Epithelial cell of esophagus (primary cell): ENCODE measurements around the gene TRMT112.
"Not testable (repeated sequence)": the region's sequence is repeated elsewhere in the genome, so short reads cannot be mapped to it uniquely, and the experiment has no call there.

Experiments used
- DNase-seq: peaks from one replicate; pipeline ENCODE4 v3.0.0; 2010; ENCODE audit warnings: low read depth
- H3K4me3 ChIP-seq: 2 replicates; pipeline ENCODE4 v1.5.1; 2011; ENCODE audit warnings: mild to moderate bottlenecking, low read length, control low read depth
- CTCF ChIP-seq: IDR thresholded peaks from 2 replicates; pipeline ENCODE4 v1.5.1; 2011; ENCODE audit warnings: low read depth, mild to moderate bottlenecking, low read length, control low read depth, inconsistent platforms; ENCODE audit not compliant: insufficient read depth; ENCODE audit errors: missing control alignments

The TRMT112 gene

DNA sequence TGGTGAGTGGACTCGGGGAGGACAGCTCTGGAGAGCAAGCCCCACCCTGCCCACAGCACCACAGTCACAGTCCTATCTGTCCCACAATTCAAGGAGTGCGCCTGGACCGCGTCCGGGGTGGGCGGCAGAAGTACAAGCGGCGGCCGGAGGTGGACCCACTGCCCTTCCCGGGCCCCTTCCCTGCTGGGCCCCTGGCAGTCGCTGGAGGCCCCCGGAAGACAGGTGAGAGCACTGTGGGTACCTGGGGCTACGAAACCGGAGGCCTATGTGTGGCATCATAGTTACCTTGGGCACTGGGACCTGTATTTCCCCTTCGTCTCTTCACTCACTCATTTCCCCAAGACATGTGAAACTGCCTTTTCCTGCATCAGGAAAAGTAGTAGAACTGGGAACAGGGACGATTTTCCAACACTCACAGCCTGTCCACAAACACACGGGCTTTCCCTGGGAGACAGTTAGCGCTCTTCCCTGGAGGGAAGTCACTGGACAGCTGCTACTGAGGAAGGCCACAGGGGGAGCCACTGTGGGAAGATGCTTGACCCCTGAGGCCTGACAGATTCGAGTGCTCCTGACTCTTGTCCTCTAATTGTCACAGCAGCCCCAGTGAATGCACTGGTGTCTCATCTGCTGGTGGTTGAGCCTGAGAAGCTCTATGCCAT, 3.1 kb downstream of the TRMT112 start:
- no peak overlapping the region for H3K4me3 ChIP-seq
- peak; percentile 12 for TF ChIP-seq CTCF
- DNase-seq, result no peak

- no peak overlapping the region for H3K4me3 ChIP-seq
- TF ChIP-seq CTCF, result no peak
- DNase-seq, result no peak
Measured at GRCh38 chr11:64313491-64314145, 3.7 kb downstream of the TRMT112 start.

GRCh38 chr11:64312947-64313346, 4.4 kb downstream of the TRMT112 start:
- TF ChIP-seq CTCF, result no peak
- H3K4me3 ChIP-seq, result no peak overlapping the region

DNA sequence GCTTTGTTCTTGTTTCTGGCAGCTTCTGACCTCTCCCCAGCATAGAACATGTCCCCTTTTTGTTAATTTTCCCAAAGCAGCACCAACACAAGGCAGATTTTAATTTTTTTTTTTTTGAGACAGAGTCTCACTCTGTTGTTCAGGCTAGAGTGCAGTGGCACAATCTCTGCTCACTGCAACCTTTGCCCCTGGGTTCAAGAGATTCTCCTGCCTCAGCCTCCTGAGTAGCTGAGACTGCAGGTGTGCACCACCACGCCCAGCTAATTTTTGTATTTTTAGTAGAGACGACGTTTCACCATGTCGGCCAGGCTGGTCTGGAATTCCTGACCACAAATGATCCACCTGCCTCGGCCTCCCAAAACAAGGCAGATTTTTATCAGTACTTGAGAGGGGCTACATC, 9.6 kb downstream of the TRMT112 start:
- DNase-seq, H3K4me3 ChIP-seq: not testable (repeated sequence)

More at GRCh38 chr11:64312947-64313346, 4.4 kb downstream of the TRMT112 start:
- no peak for DNase-seq

DNA sequence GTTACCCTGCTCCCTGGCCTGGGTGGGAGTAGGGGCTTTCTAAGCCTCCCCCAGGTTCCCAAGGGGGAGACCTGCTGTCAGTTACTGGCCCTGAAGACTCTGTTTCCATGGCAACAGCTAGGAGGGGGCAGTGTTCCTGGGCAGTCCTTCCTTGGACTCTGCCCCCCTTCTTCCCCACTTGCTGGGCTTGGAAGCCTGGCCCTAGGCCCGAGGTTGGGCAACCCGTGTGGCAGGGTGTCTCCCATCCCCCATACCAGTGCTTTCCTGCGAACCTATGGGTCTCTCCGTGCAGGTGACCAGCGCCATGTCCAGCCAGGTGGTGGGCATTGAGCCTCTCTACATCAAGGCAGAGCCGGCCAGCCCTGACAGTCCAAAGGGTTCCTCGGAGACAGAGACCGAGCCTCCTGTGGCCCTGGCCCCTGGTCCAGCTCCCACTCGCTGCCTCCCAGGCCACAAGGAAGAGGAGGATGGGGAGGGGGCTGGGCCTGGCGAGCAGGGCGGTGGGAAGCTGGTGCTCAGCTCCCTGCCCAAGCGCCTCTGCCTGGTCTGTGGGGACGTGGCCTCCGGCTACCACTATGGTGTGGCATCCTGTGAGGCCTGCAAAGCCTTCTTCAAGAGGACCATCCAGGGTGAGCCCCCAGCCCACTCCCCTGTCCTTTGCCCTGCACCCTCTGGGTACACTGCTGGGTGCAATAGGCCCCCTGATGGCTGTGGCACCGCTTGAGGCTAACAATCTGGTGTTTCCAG, 10.3 kb downstream of the TRMT112 start:
- peak overlapping the region; percentile 79 for H3K4me3 ChIP-seq
- no peak for TF ChIP-seq CTCF
- no peak for DNase-seq

DNA sequence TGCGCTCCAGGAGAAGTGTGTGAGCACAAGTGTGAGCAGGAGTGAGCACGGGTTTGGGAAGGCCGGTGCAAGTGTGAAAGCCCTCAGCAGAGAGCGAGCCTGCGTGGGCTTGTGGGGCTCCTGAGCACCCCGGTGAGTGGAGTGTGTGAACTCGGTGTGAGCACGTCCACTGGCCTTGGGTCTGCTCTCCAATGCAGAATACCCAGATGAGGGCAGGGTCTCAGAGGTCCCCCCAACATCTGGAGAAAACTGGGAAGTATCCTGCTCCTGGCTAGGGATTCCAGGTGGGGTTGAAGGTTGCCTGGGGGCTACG, 10.8 kb downstream of the TRMT112 start:
- TF ChIP-seq CTCF, result no peak
- H3K4me3 ChIP-seq, result peak overlapping the region; percentile 79
- no peak for DNase-seq

GRCh38 chr11:64305691-64306562, 11.4 kb downstream of the TRMT112 start:
- peak; percentile 17 for TF ChIP-seq CTCF
- DNase-seq, result peak; percentile 40
- H3K4me3 ChIP-seq, result peak overlapping the region; percentile 79
